Measurements from ENCODE around the gene B4GALT6.
"Not testable (repeated sequence)": the region's sequence is repeated elsewhere in the genome, so short reads cannot be mapped to it uniquely, and the experiment has no call there.

Gene B4GALT6

GRCh38 chr18:31684279-31685096, at the start of gene B4GALT6:
Gene B4GALT6, minus strand, starts transcription at chr18:31684581. Its CDS starts 155 bp downstream, at chr18:31684426.
- no peak for DNase-seq (ENCODE audit: low read depth in 1 of 2, low spot score in 1 of 2)

GRCh38 chr18:31731628-31732027, 47.2 kb upstream of the B4GALT6 start:
- DNase-seq (ENCODE audit: low read depth in 1 of 2, low spot score in 1 of 2), result no peak

GRCh38 chr18:31729196-31729595, 44.8 kb upstream of the B4GALT6 start:
- not testable (repeated sequence) for DNase-seq (ENCODE audit: low read depth in 1 of 2, low spot score in 1 of 2)

GRCh38 chr18:31723990-31724711, 39.8 kb upstream of the B4GALT6 start:
- DNase-seq (ENCODE audit: low read depth in 1 of 2, low spot score in 1 of 2), result no peak

DNA sequence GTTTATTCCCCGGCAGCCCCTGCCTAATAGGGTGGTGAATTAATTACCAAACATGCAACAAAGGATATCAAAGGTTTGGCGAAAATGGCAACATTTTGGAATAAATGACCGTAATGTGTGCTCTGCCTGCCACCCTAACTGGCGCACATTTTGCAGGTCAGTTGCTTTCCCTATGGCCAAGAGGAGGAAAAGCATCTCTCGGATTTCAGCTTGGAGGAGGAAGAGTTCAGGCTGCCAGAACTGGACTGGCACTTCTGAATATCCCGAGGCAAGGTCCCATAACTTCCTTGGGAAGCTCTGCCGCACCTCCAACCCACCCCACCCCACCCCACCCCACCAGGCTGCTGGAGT, 39.2 kb upstream of the B4GALT6 start:
- DNase-seq (ENCODE audit: low read depth in 1 of 2, low spot score in 1 of 2), result no peak

DNA sequence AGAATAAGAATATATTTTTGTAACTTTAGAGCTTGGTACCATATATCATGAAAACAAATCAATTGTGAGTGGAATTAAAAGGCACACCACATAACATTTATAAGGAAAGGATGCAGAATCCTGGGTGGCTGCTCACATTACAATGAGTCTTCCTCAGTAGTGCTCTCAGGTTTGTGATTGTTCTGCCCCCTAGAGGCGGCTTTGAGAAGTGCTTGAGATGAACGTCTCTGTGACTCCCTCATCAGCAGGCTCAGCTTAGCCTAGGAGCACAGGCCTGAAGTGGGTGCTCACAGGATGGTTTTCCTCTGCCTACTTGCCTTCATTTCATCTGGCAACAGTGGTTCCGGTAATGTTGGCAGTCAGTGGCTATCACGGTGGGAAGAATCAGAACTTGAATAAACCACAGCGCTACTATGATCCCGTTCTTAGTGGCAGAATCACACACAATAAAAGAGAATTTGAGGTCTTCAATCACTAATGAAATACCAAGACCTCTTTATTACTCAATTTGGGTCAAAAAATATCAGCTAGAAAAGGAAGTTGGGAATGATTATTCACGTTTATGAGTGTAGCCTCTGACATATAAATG, 38.1 kb upstream of the B4GALT6 start:
- DNase-seq (ENCODE audit: low read depth in 1 of 2, low spot score in 1 of 2), result peak; percentile 53 to 74

DNA sequence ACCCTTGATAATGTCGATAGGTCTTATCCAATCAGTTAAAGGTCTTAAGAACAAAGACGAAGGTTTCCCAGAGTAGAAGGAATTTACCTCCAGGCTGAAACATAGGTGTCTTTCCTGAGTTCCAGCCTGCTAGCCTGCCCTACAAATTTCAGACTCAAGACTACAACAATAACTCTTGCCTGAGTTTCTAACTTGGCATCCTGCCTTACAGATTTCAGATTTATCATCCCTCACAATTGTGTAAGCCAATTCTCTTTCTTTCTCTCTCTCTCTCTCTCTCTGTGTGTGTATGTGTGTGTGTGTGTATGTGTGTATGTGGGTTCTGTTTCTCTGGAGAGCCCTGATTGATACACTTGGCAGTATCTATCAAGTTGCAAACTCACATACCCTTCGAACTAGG, 37.2 kb upstream of the B4GALT6 start:
- DNase-seq (ENCODE audit: low read depth in 1 of 2, low spot score in 1 of 2), result no peak

GRCh38 chr18:31720867-31721266, 36.5 kb upstream of the B4GALT6 start:
- no peak for DNase-seq (ENCODE audit: low read depth in 1 of 2, low spot score in 1 of 2)

GRCh38 chr18:31719363-31720006, 35.1 kb upstream of the B4GALT6 start:
- DNase-seq (ENCODE audit: low read depth in 1 of 2, low spot score in 1 of 2), result no peak

- DNase-seq (ENCODE audit: low read depth in 1 of 2, low spot score in 1 of 2), result no peak
Measured at GRCh38 chr18:31718386-31718785, 34.0 kb upstream of the B4GALT6 start.

DNA sequence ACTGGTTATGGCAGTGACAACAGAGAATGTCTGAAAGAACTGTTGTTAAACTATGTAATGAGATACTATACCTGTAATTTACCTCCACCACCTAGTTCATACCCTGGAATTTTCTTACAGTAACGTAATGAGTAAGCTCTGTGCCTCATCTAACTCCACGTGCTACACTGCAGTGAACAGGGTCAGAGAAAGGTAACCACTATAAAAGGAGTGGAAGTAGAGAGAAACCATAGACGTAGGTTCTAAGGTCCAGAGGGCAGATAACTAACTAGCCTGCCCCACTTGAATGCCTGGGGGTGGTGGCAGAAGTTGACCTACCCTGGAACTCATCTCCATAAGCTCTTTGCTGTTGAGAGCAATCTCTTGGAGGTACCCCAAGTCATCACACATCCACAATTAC, 32.0 kb upstream of the B4GALT6 start:
- no peak for DNase-seq (ENCODE audit: low read depth in 1 of 2, low spot score in 1 of 2)

GRCh38 chr18:31711365-31712172, 27.2 kb upstream of the B4GALT6 start:
- no peak for DNase-seq (ENCODE audit: low read depth in 1 of 2, low spot score in 1 of 2)

- no peak for DNase-seq (ENCODE audit: low read depth in 1 of 2, low spot score in 1 of 2)
Measured at GRCh38 chr18:31710826-31711225, 26.4 kb upstream of the B4GALT6 start.

DNA sequence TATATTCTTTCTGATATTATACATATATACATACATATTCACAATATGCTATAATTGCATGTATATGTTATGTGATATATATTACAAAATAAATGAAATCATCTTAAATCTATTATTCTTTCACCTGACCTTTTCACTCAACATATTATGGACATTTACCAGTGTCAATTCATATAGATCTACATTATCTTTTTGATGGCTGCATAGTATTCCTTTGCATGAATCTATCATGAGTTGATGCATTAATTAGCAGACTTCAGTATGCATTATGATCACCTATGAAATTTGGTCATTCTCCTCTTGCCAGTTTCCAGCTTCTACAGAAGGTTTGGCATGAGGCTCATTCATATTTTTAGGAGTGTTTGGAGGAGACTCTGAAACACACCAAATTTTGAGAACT, 23.4 kb upstream of the B4GALT6 start:
- no peak for DNase-seq (ENCODE audit: low read depth in 1 of 2, low spot score in 1 of 2)

GRCh38 chr18:31702449-31702848, 18.1 kb upstream of the B4GALT6 start:
- no peak for DNase-seq (ENCODE audit: low read depth in 1 of 2, low spot score in 1 of 2)

DNA sequence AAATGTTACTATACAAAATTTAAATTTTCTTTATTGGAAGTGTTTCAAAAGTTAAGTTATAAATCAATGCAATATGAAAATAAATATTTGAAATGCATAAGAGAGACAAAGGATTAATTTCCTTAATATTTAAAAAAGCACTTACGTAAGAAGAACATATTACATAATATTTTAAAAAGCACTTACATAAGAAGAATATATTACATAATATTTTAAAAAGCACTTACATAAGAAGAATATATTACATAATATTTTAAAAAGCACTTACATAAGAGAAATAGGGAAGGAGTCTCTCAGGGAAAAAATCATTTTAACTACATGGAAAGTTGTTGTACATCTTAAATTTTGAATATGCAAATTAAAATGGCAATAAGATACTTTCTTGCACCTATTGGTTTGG, 17.4 kb upstream of the B4GALT6 start:
- DNase-seq (ENCODE audit: low read depth in 1 of 2, low spot score in 1 of 2), result no peak

GRCh38 chr18:31700990-31701389, 16.6 kb upstream of the B4GALT6 start:
- no peak for DNase-seq (ENCODE audit: low read depth in 1 of 2, low spot score in 1 of 2)

- DNase-seq (ENCODE audit: low read depth in 1 of 2, low spot score in 1 of 2), result no peak
Measured at GRCh38 chr18:31697351-31698298, 13.2 kb upstream of the B4GALT6 start.

DNA sequence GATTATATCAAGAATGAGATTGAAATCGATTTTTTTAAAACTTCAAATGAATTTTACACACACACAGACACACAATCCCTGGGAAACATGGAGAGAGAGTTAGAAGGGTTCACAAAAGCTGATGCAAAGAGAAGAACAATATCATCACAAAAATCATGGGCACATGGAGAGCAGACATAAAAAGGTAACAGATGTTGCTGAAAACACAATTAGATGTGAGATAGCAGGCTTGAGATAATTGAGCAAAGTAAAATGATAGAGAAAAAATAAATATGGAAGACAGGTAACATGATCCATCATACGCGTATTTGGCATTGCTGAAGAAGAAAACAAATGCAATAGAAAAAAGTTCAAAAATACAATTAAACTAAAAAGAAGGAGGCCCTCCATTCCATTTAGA, 11.6 kb upstream of the B4GALT6 start:
- no peak for DNase-seq (ENCODE audit: low read depth in 1 of 2, low spot score in 1 of 2)

DNA sequence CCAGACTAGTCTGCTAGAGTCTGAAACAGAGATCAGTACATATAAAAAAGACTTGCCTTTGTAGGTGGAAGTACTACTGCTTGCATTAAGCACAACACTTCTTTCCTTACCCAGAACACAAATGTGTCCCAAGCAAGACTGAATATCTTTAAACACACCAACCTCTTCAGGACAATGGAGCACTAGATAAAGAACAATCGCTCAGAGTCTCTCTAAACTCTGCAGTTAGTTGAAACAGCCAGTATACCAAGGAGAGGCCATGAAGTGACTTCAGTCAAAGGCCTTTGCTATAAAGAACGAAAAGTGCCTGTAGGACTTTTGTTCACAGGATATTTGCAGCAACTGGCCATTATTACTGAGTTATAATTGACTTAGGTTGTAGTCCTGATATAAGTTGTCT, 9.9 kb upstream of the B4GALT6 start:
- no peak for DNase-seq (ENCODE audit: low read depth in 1 of 2, low spot score in 1 of 2)

All from activated CD4-positive, alpha-beta T cell treated with anti-CD3 and anti-CD28 coated beads, Interleukin-2, amount 50 U/mL, for 24 hours (primary cell).